ENCODE measurements around the gene CLEC7A. TPM values are rescaled to one million over a fixed set of nuclear protein-coding genes. Genes with fewer than 3 reads are reported as not detected.

Gene CLEC7A
- total and polyA plus RNA-seq, 4 donors = 16.8 to 50.8 (median 31.9) TPM

- no peak overlapping the region for H3K27ac ChIP-seq (ENCODE audit: low read depth in 1 of 2, low read length in 1 of 2)
- H3K4me3 ChIP-seq = no peak overlapping the region
- DNase-seq = no peak
- no peaks in the 10 kb centered on the region for H3K9me3 ChIP-seq (ENCODE audit: control insufficient read depth in 4 of 4, insufficient read depth in 3 of 4, low read length in 3 of 4)
- H3K36me3 ChIP-seq (ENCODE audit: control insufficient read depth in 4 of 4, insufficient read depth in 4 of 4, low read length in 4 of 4) = no peaks in the 10 kb centered on the region
- no peak for ATAC-seq (ENCODE audit: insufficient read depth, low FRiP score)
- no peak for TF ChIP-seq CTCF (IDR thresholded peaks at IDR 0.05; ENCODE audit: control extremely low read depth, extremely low read depth)
- H3K4me1 ChIP-seq (ENCODE audit: control insufficient read depth in 5 of 5, insufficient read depth in 5 of 5, low read length in 5 of 5) = no peaks in the 10 kb centered on the region
- H3K27me3 ChIP-seq (ENCODE audit: control insufficient read depth in 3 of 3, insufficient read depth in 3 of 3, low read length in 2 of 3) = no peaks in the 10 kb centered on the region
- 75 to 81% methylated on average over 3 of the region's 3 CpGs for WGBS, 2 donors
- H3K9ac ChIP-seq (ENCODE audit: insufficient read depth in 1 of 2, low read length in 2 of 2) = no peak overlapping the region
Observed at GRCh38 chr12:10119066-10119465, 10.9 kb downstream of the CLEC7A start.

- WGBS, 2 donors = 88 to 91% methylated on average over 7 of the region's 7 CpGs
- no peak for TF ChIP-seq CTCF (IDR thresholded peaks at IDR 0.05; ENCODE audit: control extremely low read depth, extremely low read depth)
- Histone ChIP-seq H3K27me3 (ENCODE audit: control insufficient read depth in 3 of 3, insufficient read depth in 3 of 3, low read length in 2 of 3) (no peaks in the 10 kb centered on the region), H3K9ac (ENCODE audit: insufficient read depth in 1 of 2, low read length in 2 of 2) (no peak overlapping the region), H3K27ac (ENCODE audit: low read depth in 1 of 2, low read length in 1 of 2) (no peak overlapping the region), H3K4me1 (ENCODE audit: control insufficient read depth in 5 of 5, insufficient read depth in 5 of 5, low read length in 5 of 5) (no peaks in the 10 kb centered on the region), H3K4me3 (no peak overlapping the region), H3K36me3 (ENCODE audit: control insufficient read depth in 4 of 4, insufficient read depth in 4 of 4, low read length in 4 of 4) (no peaks in the 10 kb centered on the region), H3K9me3 (ENCODE audit: control insufficient read depth in 4 of 4, insufficient read depth in 3 of 4, low read length in 3 of 4) (peaks cover 0 to 3% (median 0%) of the 10 kb centered on the region in 4 donors)
- DNase-seq = no peak
- no peak for ATAC-seq (ENCODE audit: insufficient read depth, low FRiP score)
Observed at GRCh38 chr12:10115890-10116289, 14.1 kb downstream of the CLEC7A start.

GRCh38 chr12:10115311-10115710 lies 14.7 kb downstream of the CLEC7A start:
- Histone ChIP-seq H3K4me3 (no peak overlapping the region), H3K9me3 (ENCODE audit: control insufficient read depth in 4 of 4, insufficient read depth in 3 of 4, low read length in 3 of 4) (peaks cover 0 to 3% (median 0%) of the 10 kb centered on the region in 4 donors), H3K27me3 (ENCODE audit: control insufficient read depth in 3 of 3, insufficient read depth in 3 of 3, low read length in 2 of 3) (no peaks in the 10 kb centered on the region), H3K36me3 (ENCODE audit: control insufficient read depth in 4 of 4, insufficient read depth in 4 of 4, low read length in 4 of 4) (no peaks in the 10 kb centered on the region), H3K9ac (ENCODE audit: insufficient read depth in 1 of 2, low read length in 2 of 2) (no peak overlapping the region), H3K4me1 (ENCODE audit: control insufficient read depth in 5 of 5, insufficient read depth in 5 of 5, low read length in 5 of 5) (no peaks in the 10 kb centered on the region), H3K27ac (ENCODE audit: low read depth in 1 of 2, low read length in 1 of 2) (no peak overlapping the region)
- ATAC-seq (ENCODE audit: insufficient read depth, low FRiP score) (no peak), DNase-seq (no peak)
- 91 to 92% methylated on average over 15 of the region's 15 CpGs for WGBS, 2 donors
- TF ChIP-seq CTCF (IDR thresholded peaks at IDR 0.05; ENCODE audit: control extremely low read depth, extremely low read depth) = no peak

- no peak for ATAC-seq (ENCODE audit: insufficient read depth, low FRiP score)
- WGBS, 2 donors = 66 to 83% methylated on average over 1 of the region's 1 CpG
- H3K9me3 ChIP-seq (ENCODE audit: control insufficient read depth in 4 of 4, insufficient read depth in 3 of 4, low read length in 3 of 4) = peaks cover 0 to 3% (median 0%) of the 10 kb centered on the region in 4 donors
Observed at GRCh38 chr12:10113920-10114319, 16.1 kb downstream of the CLEC7A start.

More at GRCh38 chr12:10113920-10114319, 16.1 kb downstream of the CLEC7A start:
- Histone ChIP-seq H3K4me1 (ENCODE audit: control insufficient read depth in 5 of 5, insufficient read depth in 5 of 5, low read length in 5 of 5) (no peaks in the 10 kb centered on the region), H3K27me3 (ENCODE audit: control insufficient read depth in 3 of 3, insufficient read depth in 3 of 3, low read length in 2 of 3) (no peaks in the 10 kb centered on the region), H3K4me3 (no peak overlapping the region), H3K27ac (ENCODE audit: low read depth in 1 of 2, low read length in 1 of 2) (no peak overlapping the region), H3K9ac (ENCODE audit: insufficient read depth in 1 of 2, low read length in 2 of 2) (no peak overlapping the region), H3K36me3 (ENCODE audit: control insufficient read depth in 4 of 4, insufficient read depth in 4 of 4, low read length in 4 of 4) (no peaks in the 10 kb centered on the region)
- no peak for TF ChIP-seq CTCF (IDR thresholded peaks at IDR 0.05; ENCODE audit: control extremely low read depth, extremely low read depth)
- no peak for DNase-seq
